GM18508 (cell line): ENCODE measurements around the gene PLD4.

Experiments used
- ATAC-seq: cut with Tn5 transposase; IDR thresholded peaks from one replicate; pipeline ENCODE4 v1.9.1; 2021; ENCODE audit warnings: moderate number of reproducible peaks; ENCODE audit not compliant: insufficient read depth, unreplicated experiment

Gene PLD4

GRCh38 chr14:104981699-104982541 is 57.2 kb downstream of the PLD4 start:
- no peak for ATAC-seq

- ATAC-seq, result no peak
Measured at GRCh38 chr14:104982548-104983230, 58.0 kb downstream of the PLD4 start.
